Urothelium cell line (cell line): ENCODE results near the gene GSTT4.
"Not testable (repeated sequence)": the region's sequence is repeated elsewhere in the genome, so short reads cannot be mapped to it uniquely, and the experiment has no call there.

Experiments
- DNase-seq: peaks from one replicate; pipeline ENCODE4 v3.0.0; 2011; ENCODE audit warnings: low spot score, mixed read lengths
- FAIRE-seq: peaks from 2 replicates; lab custom pipeline; 2011; peaks lifted over from hg19 to GRCh38; lab: Jason Lieb, UNC

The GSTT4 gene

GRCh38 chr22:23993581-23994177 is 11.6 kb downstream of the GSTT4 start:
- FAIRE-seq: peak; percentile 90
- DNase-seq: not testable (repeated sequence)

DNA sequence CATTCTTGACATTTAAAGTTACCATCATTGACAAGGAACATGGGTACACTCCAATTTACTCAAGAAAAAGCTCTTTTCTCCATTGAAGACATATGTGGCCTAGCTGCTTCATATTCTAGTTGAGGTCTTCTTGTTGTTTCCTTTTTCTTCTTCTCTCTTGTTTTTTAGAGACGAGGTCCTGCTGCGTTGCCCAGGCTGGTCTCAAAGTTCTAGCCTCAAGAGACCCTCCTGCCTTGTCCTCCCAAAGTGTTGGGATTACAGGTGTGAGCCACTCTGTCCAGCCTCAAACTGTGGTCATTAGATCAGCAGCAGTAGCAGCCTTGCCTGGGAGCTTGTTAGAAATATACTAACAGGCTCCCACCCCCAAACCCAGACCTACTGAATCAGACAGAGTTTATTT is 12.2 kb downstream of the GSTT4 start:
- FAIRE-seq, DNase-seq: not testable (repeated sequence)

DNA sequence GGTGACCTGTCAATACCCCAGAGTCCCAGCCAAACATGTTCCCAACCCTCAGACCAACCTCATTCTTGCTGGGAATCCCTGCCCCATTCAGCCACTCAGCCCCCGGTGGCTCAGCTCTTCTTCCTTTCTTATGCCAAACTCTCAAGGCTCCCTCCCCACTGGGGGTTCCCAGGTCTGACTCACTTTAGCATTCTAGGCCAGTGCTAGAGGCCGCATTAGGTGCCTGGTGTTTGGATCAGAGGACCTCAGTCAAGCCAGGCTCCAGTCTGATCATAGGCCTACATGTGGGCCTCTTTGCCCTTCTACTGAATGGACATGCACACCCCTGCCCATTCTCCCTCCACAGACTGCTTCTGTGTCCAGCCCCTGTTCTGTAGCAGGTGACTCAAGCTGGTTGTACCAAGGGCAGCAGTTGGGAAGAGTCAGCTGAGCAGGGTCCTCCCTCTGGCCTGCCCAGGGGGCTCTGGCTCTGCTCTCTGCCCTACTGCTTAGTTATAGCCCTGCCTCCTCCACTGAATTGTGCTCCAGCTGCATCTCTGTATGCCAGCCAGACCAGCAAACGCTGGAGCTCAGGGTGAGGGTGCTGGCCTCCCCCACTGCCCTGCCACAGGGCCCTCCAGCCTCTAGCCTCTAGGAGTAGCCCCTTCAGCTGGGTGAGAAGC is 15.5 kb downstream of the GSTT4 start:
- FAIRE-seq, DNase-seq: not testable (repeated sequence)

GRCh38 chr22:23986538-23987178 is 18.6 kb downstream of the GSTT4 start:
- peak; percentile 99 for FAIRE-seq
- not testable (repeated sequence) for DNase-seq

DNA sequence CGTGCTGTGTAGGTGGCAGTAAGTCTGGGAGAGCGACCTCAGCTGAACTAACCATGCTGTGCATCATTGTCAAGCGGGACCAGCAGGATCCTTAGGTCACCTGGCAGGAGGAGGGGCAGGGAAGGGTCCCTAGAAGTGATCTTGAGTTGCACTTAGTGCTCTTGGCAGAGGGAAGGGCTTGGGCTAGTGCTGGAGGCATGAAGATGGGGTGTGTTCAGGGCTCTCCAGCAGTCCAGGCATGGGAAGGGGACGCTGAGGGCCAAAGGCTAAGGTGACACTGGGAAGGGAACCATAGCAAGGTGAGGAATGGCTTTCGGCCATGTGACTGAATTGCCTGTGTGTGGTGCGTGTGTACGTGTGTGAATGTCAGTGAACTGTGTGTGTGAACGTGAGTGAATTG is 19.2 kb downstream of the GSTT4 start:
- FAIRE-seq, DNase-seq: not testable (repeated sequence)

- no peak for FAIRE-seq
- no peak for DNase-seq
Observed at GRCh38 chr22:23984430-23984829, 20.8 kb downstream of the GSTT4 start.

DNA sequence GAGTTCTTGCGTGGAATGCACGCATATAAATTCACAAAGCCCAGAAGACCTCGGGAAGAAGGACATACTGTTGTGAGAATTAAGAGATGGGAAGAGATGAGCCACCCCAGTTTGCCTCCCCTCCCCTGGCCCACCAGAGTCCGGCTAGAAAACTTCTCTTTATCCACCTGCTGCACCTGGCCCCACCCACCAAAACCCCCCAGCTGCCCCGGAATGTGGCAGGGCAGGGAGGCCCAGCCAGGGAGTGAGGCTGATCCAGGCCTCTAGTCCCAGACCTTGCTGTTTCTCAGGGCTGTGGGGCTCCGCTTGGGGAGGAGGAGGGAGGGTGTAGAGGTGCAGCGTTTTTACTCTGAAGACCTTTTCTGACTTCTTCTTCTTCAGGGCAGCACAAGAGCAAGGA is 24.7 kb downstream of the GSTT4 start:
- FAIRE-seq, DNase-seq: not testable (repeated sequence)

DNA sequence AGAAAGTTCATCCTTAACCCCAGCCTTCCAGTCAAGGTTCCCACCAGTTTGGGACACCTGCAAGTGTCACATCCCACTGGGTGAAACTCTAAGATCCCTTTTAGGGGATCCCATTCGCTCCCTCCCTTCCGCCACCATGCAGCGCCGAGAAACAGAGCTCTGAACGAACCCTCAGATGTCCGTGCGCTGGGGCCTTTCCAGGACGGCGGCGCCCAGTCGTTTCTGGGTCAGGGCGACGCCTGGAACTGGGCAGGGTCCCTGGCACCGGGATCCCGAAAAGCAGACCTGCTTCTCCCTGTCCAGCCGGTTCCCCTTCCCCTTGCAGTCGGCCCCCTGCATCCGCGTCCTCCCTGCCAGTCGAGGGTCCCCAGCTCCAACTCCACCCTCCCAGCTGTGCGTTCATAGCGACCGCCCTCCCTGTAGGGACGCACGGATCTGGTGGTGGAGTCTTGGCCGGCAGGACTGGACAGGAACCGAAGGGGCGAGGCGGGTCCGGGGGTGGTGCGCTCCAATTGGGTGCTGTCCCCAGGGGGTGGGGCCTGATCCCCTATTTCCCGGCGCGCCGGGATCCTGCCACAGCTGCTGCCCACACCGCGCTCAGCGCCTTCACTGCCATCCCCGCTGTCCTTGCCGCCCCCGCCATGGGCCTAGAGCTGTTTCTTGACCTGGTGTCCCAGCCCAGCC is 25.6 kb downstream of the GSTT4 start, which contains the start of gene GSTT2:
Gene GSTT2, plus strand, starts transcription at position 578 of the 684 bp plus-strand sequence.
- not testable (repeated sequence) for DNase-seq
- FAIRE-seq: peak; percentile 98

GRCh38 chr22:23977304-23977703 is 27.9 kb downstream of the GSTT4 start:
- DNase-seq: not testable (repeated sequence)
- FAIRE-seq: peak; percentile 79

DNA sequence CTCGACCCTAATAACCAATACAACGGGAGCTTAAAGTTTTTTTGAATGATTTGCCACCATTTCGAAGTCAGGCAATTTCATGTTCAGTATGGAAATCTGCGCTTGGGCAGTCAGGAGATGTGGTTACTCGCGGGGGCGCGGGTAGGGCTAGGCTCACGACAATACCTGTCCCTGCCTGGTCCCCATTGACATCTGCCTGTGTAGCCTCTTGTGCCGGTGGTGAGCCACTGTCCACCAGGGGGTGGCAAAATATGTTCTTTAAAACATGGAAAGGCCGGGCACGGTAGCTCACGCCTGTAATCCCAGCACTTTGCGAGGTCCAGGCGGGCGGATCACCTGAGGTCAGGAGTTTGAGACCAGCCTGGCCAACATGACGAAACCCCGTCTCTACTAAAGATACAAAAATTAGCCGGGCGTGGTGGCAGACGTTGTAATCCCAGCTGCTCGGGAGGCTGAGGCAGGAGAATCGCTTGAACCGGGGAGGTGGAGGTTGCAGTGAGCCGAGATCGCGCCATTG is 30.4 kb downstream of the GSTT4 start:
- peak; percentile 91 for FAIRE-seq
- DNase-seq: not testable (repeated sequence)

DNA sequence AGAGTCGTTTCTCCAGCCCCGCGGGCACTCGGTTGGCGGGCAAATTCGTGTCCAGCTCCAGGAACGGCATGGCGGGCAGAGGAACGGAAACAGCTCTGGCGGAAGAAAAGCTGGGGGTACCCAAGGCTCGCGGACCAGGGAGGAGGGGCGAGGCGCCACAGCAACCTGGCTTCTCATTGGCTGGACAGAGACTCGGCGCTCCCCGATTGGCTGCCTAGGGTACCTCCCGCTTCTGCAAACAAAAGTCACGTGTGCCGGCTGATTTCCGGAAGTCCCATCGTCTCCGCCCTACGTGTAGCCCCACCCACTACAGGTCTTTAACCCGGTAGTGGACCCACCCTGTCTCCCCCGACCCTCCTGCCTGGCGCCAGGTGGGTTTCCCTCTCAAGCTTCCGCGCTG is 30.9 kb downstream of the GSTT4 start, which contains the start of gene DDT:
Gene DDT, minus strand, starts transcription at position 97 of the 400 bp plus-strand sequence. Its CDS starts 27 bp downstream, at position 70.
- not testable (repeated sequence) for DNase-seq
- FAIRE-seq: peak; percentile 94

GRCh38 chr22:23971927-23972326 is 33.3 kb downstream of the GSTT4 start:
- peak; percentile 40 for FAIRE-seq
- DNase-seq: not testable (repeated sequence)

- peak; percentile 4 for DNase-seq
- no peak for FAIRE-seq
Observed at GRCh38 chr22:23970816-23971486, 34.3 kb downstream of the GSTT4 start.

GRCh38 chr22:23970201-23970641 is 35.0 kb downstream of the GSTT4 start:
- peak; percentile 0 for DNase-seq
- FAIRE-seq: peak; percentile 90

GRCh38 chr22:23969071-23969470 is 36.2 kb downstream of the GSTT4 start:
- peak; percentile 1 for DNase-seq
- peak; percentile 58 for FAIRE-seq

DNA sequence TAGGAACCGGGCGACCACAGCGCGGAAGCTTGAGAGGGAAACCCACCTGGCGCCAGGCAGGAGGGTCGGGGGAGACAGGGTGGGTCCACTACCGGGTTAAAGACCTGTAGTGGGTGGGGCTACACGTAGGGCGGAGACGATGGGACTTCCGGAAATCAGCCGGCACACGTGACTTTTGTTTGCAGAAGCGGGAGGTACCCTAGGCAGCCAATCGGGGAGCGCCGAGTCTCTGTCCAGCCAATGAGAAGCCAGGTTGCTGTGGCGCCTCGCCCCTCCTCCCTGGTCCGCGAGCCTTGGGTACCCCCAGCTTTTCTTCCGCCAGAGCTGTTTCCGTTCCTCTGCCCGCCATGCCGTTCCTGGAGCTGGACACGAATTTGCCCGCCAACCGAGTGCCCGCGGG is 38.7 kb downstream of the GSTT4 start, which contains the start of gene DDTL:
Gene DDTL, plus strand, starts transcription at position 321 of the 400 bp plus-strand sequence. Its CDS starts 27 bp downstream, at position 348.
- FAIRE-seq: peak; percentile 96
- DNase-seq: not testable (repeated sequence)

- peak; percentile 78 for FAIRE-seq
Observed at GRCh38 chr22:23966094-23966493, 39.2 kb downstream of the GSTT4 start.

DNA sequence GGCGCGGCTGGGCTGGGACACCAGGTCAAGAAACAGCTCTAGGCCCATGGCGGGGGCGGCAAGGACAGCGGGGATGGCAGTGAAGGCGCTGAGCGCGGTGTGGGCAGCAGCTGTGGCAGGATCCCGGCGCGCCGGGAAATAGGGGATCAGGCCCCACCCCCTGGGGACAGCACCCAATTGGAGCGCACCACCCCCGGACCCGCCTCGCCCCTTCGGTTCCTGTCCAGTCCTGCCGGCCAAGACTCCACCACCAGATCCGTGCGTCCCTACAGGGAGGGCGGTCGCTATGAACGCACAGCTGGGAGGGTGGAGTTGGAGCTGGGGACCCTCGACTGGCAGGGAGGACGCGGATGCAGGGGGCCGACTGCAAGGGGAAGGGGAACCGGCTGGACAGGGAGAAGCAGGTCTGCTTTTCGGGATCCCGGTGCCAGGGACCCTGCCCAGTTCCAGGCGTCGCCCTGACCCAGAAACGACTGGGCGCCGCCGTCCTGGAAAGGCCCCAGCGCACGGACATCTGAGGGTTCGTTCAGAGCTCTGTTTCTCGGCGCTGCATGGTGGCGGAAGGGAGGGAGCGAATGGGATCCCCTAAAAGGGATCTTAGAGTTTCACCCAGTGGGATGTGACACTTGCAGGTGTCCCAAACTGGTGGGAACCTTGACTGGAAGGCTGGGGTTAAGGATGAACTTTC is 44.0 kb downstream of the GSTT4 start, which contains the start of gene GSTT2B:
Gene GSTT2B, minus strand, starts transcription at position 112 of the 688 bp plus-strand sequence. Its CDS starts 64 bp downstream, at position 48.
- not testable (repeated sequence) for DNase-seq
- FAIRE-seq: peak; percentile 100

More at GRCh38 chr22:23966094-23966493, 39.2 kb downstream of the GSTT4 start:
- DNase-seq: not testable (repeated sequence)

GRCh38 chr22:23956301-23956900 is 48.9 kb downstream of the GSTT4 start:
- FAIRE-seq: peak; percentile 96
- peak; percentile 67 for DNase-seq
